Measurements from ENCODE around the gene SFMBT1.

The SFMBT1 gene

DNA sequence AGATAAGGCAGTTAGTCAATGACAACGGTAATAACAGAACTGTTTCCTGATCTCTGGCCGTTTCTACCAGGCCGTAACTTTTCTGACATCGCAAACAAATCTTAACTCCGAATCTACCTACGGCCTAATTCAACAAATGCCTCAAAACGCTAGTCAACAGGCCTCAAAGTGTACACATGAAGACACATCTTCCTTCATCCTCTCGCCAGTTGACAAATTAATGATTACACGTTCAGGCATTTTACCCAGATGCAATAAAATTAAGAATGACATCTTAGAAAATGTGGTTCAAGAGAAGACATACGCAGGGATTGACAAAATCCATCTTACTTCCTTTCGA, 1.5 kb downstream of the SFMBT1 start:
- peak overlapping the region; percentile 98 for H3K4me3 ChIP-seq (ENCODE audit: low read depth, low read length, poor library complexity, severe bottlenecking)
- H3K9ac ChIP-seq (ENCODE audit: low read length) = peak overlapping the region; percentile 88
- no peaks in the 10 kb centered on the region for H3K27me3 ChIP-seq (ENCODE audit: insufficient read depth, low read length)
- H3K9me3 ChIP-seq (ENCODE audit: low read length) = no peaks in the 10 kb centered on the region
- 0 out of 2 replicates have a peak, but pooled peaks cover 3% of the 10 kb centered on the region for H3K36me3 ChIP-seq (ENCODE audit: insufficient read depth, low read length)
- peaks cover 11% of the 10 kb centered on the region for H3F3A ChIP-seq (ENCODE audit: insufficient read depth, low read length)
- no peak overlapping the region for H3K27ac ChIP-seq (ENCODE audit: low read depth, low read length, poor library complexity, severe bottlenecking)
- TF ChIP-seq CTCF (IDR thresholded peaks at IDR 0.05; ENCODE audit: low read length) (no peak), EZH2 (IDR thresholded peaks at IDR 0.05; ENCODE audit: borderline replicate concordance, low read length) (no peak)
- peaks cover 39% of the 10 kb centered on the region for H3K4me1 ChIP-seq (ENCODE audit: insufficient read depth, low read length, severe bottlenecking)
- H3K9me2 ChIP-seq (ENCODE audit: low read depth, low read length) = no peaks in the 10 kb centered on the region
- H3K4me2 ChIP-seq (ENCODE audit: low read length) = peak overlapping the region; percentile 100
- H2AFZ ChIP-seq (ENCODE audit: low read length) = no peak overlapping the region
- 0 out of 2 replicates have a peak, but pooled peaks cover 12% of the 10 kb centered on the region for H4K20me1 ChIP-seq (ENCODE audit: insufficient read depth, low read length)
- 0 out of 2 replicates have a peak, but pooled peaks cover 3% of the 10 kb centered on the region for H3K79me2 ChIP-seq (ENCODE audit: insufficient read depth, low read length)

DNA sequence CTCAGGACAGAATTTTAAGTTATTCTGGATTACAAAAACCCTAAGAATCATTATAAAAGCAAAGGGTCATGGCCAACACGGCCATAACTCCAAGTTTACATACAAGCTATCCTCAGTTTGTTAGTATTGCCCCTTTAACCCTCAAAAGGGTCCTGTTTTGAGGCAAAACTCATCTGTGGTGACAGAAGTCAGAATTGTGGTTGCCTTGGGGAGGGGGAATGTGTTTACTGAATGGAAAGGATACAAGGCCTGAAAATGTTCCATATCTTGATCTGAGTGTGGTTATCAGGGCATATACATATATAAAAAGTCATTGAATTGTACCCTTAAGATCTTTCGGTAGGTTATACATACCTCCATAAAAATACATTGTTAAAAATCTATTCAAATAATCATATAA, 2.1 kb downstream of the SFMBT1 start:
- TF ChIP-seq CTCF (IDR thresholded peaks at IDR 0.05; ENCODE audit: low read length) (no peak), EZH2 (IDR thresholded peaks at IDR 0.05; ENCODE audit: borderline replicate concordance, low read length) (no peak)
- Histone ChIP-seq H3K4me2 (ENCODE audit: low read length) (peak overlapping the region; percentile 100), H3K79me2 (ENCODE audit: insufficient read depth, low read length) (0 out of 2 replicates have a peak, but pooled peaks cover 4% of the 10 kb centered on the region), H3K36me3 (ENCODE audit: insufficient read depth, low read length) (0 out of 2 replicates have a peak, but pooled peaks cover 3% of the 10 kb centered on the region), H3K4me1 (ENCODE audit: insufficient read depth, low read length, severe bottlenecking) (peaks cover 39% of the 10 kb centered on the region), H3F3A (ENCODE audit: insufficient read depth, low read length) (peaks cover 11% of the 10 kb centered on the region), H3K27me3 (ENCODE audit: insufficient read depth, low read length) (no peaks in the 10 kb centered on the region), H2AFZ (ENCODE audit: low read length) (no peak overlapping the region), H3K4me3 (ENCODE audit: low read depth, low read length, poor library complexity, severe bottlenecking) (peak overlapping the region; percentile 98), H4K20me1 (ENCODE audit: insufficient read depth, low read length) (0 out of 2 replicates have a peak, but pooled peaks cover 12% of the 10 kb centered on the region), H3K27ac (ENCODE audit: low read depth, low read length, poor library complexity, severe bottlenecking) (no peak overlapping the region), H3K9ac (ENCODE audit: low read length) (no peak overlapping the region), H3K9me3 (ENCODE audit: low read length) (no peaks in the 10 kb centered on the region), H3K9me2 (ENCODE audit: low read depth, low read length) (no peaks in the 10 kb centered on the region)

GRCh38 chr3:53042651-53043050, 3.2 kb downstream of the SFMBT1 start:
- no peak overlapping the region for H2AFZ ChIP-seq (ENCODE audit: low read length)
- no peaks in the 10 kb centered on the region for H3K27me3 ChIP-seq (ENCODE audit: insufficient read depth, low read length)
- no peak overlapping the region for H3K4me3 ChIP-seq (ENCODE audit: low read depth, low read length, poor library complexity, severe bottlenecking)
- peaks cover 11% of the 10 kb centered on the region for H3F3A ChIP-seq (ENCODE audit: insufficient read depth, low read length)
- H3K9me3 ChIP-seq (ENCODE audit: low read length) = no peaks in the 10 kb centered on the region
- TF ChIP-seq CTCF (IDR thresholded peaks at IDR 0.05; ENCODE audit: low read length) (no peak), EZH2 (IDR thresholded peaks at IDR 0.05; ENCODE audit: borderline replicate concordance, low read length) (no peak)
- H3K36me3 ChIP-seq (ENCODE audit: insufficient read depth, low read length) = 0 out of 2 replicates have a peak, but pooled peaks cover 3% of the 10 kb centered on the region
- no peak overlapping the region for H3K4me2 ChIP-seq (ENCODE audit: low read length)
- H3K79me2 ChIP-seq (ENCODE audit: insufficient read depth, low read length) = peaks cover 11% of the 10 kb centered on the region; the same call in 1 of the 2 replicates
- H3K4me1 ChIP-seq (ENCODE audit: insufficient read depth, low read length, severe bottlenecking) = peaks cover 39% of the 10 kb centered on the region
- no peak overlapping the region for H3K9ac ChIP-seq (ENCODE audit: low read length)
- no peak overlapping the region for H3K27ac ChIP-seq (ENCODE audit: low read depth, low read length, poor library complexity, severe bottlenecking)
- H3K9me2 ChIP-seq (ENCODE audit: low read depth, low read length) = no peaks in the 10 kb centered on the region
- H4K20me1 ChIP-seq (ENCODE audit: insufficient read depth, low read length) = peaks cover 15% of the 10 kb centered on the region; the same call in 1 of the 2 replicates
